Aorta (tissue), 5 donors: ENCODE data around the gene SCN1B. TPM values are rescaled to one million over a fixed set of nuclear protein-coding genes. Genes with fewer than 3 reads are reported as not detected.
A peak's percentile ranks its signal among the peaks of the same experiment; 100 is the strongest.
"Not testable (repeated sequence)": the region's sequence is repeated elsewhere in the genome, so short reads cannot be mapped to it uniquely, and the experiment has no call there.

ENCODE experiments used
- ATAC-seq: fragments of 200-7000 bp; cut with Tn5 transposase; one replicate; pipeline ENCODE4 v1.9.1; 2022; ENCODE audit warnings: moderate library complexity; ENCODE audit not compliant: low FRiP score
- DNase-seq, 2 donors: peaks; one replicate each; pipeline ENCODE4 v3.0.0-alpha.2; 2020
- H3K27ac ChIP-seq, 2 donors: one replicate each; pipeline ENCODE4 v1.5.1; 2013; ENCODE audit warnings: low read length in 2 of 2, mild to moderate bottlenecking in 2 of 2, moderate library complexity in 2 of 2, control low read depth in 1 of 2, inconsistent platforms in 1 of 2, low read depth in 1 of 2
- H3K27me3 ChIP-seq, 2 donors: one replicate each; pipeline ENCODE4 v1.6.1; 2013; ENCODE audit warnings: control low read depth in 1 of 2, low read length in 1 of 2, mild to moderate bottlenecking in 1 of 2, moderate library complexity in 1 of 2; ENCODE audit not compliant: insufficient read depth in 2 of 2, control insufficient read depth in 1 of 2
- H3K36me3 ChIP-seq, 2 donors: one replicate each; pipeline ENCODE4 v1.6.1; 2013; ENCODE audit warnings: control low read depth in 1 of 2, low read length in 1 of 2, mild to moderate bottlenecking in 1 of 2; ENCODE audit not compliant: insufficient read depth in 2 of 2, control insufficient read depth in 1 of 2
- H3K4me1 ChIP-seq, 2 donors: one replicate each; pipeline ENCODE4 v1.6.1; 2013; ENCODE audit warnings: low read length in 2 of 2, control low read depth in 1 of 2, mild to moderate bottlenecking in 1 of 2, moderate library complexity in 1 of 2; ENCODE audit not compliant: insufficient read depth in 2 of 2, control insufficient read depth in 1 of 2
- H3K4me3 ChIP-seq, 2 donors: one replicate each; pipeline ENCODE4 v1.5.1; 2013; ENCODE audit warnings: low read length in 2 of 2, control low read depth in 1 of 2, mild to moderate bottlenecking in 1 of 2
- H3K9me3 ChIP-seq: one replicate; pipeline ENCODE4 v1.6.1; 2013; ENCODE audit warnings: mild to moderate bottlenecking, low read length; ENCODE audit not compliant: control insufficient read depth
- WGBS, 2 donors: extraction: QIAGEN DNeasy Blood & Tissue Kit; methylation state at CpG; one replicate each; pipeline ENCODE4 v1.1.7; 2013; 5-methylcytosine and 5-hydroxymethylcytosine counted together
- intact Hi-C, 2 donors: fragments of 100-400 bp; cut with DNase I; formaldehyde crosslinking; loops; one replicate each; pipeline versions ENCODE4 v1.14.2 to v1.15.0; 2022
- polyA plus RNA-seq, 2 donors: library from polyadenylated mRNA; stranded (reverse); fragments of 200-250 nt; gene quantifications; one replicate each; pipeline ENCODE4 v1.2.3, GENCODE V29; 2013
- total RNA-seq, 2 donors: library from RNA; stranded (reverse); fragmentation: NEBNext Ultra II Directional; extraction: Animal tissue kit (Norgen Biotek cat#: 25700); gene quantifications; one replicate each; pipeline ENCODE4 v1.2.1, GENCODE V29; 2021
- donor health status: healthy with polysubstance abuse.
- donor health status: Bipolar disorder and iron deficiency.
- donor health status: DM: no; HTN: no; CAD: no.
- donor health status: DM: no; HTN: no; CAD: no.
- donor health status: DM: yes; HTN: yes; CAD: no.

SCN1B gene
- total and polyA plus RNA-seq, 4 donors, result 9.9 to 21.4 (median 13.6) TPM

DNA sequence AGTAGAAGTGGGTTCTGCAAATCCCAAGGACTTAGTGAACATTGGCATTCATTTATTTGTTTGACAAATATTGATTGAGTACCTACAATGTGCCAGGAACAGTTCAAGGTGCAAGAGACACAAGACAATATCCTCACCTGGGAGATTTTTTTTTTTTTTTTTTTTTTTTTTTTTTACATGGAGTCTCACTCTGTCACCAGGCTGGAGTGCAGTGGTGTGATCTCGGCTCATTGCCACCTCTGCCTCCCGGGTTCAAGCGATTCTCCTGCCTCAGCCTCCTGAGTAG lies 1.7 kb upstream of the SCN1B start:
- ATAC-seq, intact Hi-C loops, H3K36me3 ChIP-seq, DNase-seq, H3K27ac ChIP-seq, H3K9me3 ChIP-seq, H3K4me1 ChIP-seq, H3K27me3 ChIP-seq, H3K4me3 ChIP-seq: not testable (repeated sequence)
- WGBS, 2 donors, result 78 to 93% methylated on average over 3 of the region's 3 CpGs

DNA sequence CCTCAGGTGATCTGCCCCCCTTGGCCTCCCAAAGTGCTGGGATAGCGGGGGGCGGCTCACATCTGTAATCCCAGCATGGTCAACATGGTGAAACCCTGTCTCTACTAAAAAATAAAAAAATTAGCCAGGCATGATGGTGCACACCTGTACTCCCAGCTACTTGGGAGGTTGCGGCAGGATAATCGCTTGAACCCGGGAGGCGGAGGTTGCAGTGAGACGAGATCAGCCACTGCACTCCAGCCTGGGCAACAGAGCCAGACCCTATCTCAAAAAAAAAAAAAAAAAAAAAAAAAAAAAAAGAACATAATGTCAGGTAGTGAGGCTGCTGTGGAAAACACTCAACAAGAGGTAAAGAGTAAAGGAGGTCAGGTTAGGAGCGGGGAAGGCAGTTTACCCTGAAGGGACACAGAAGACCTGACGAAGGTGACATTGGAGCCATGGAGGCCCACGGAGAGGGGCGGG lies 964 bp upstream of the SCN1B start:
- H3K4me1 ChIP-seq, ATAC-seq, H3K36me3 ChIP-seq, intact Hi-C loops, H3K27me3 ChIP-seq, DNase-seq, H3K4me3 ChIP-seq, H3K27ac ChIP-seq, H3K9me3 ChIP-seq: not testable (repeated sequence)
- 76 to 77% methylated on average over 11 of the region's 11 CpGs for WGBS, 2 donors

DNA sequence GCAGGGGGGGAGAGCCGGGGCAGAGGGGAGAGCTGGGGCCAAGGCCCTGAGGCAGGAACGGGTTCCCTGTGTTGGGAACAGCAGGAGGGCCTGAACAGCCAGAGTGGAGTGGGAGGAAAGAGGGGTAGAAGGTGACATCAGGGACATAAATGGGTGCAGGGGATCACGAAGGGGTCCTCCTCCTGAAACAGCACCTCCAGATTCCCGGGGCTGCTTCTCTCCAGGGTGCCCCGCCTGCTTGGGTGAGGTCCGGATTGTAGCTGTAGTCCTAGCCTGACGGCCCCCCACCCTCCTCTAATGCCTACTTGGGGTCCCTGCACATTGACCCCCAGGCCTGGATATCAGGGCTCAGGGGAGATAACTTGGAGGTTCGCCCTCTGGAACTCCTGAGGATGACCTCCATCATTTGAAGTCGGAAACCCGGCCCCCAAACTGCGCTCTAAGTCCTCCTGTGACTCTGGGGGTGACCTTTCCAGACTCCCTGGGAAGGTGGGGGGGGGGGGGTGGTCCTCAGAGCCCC lies 473 bp upstream of the SCN1B start:
- Histone ChIP-seq H3K27me3 (no peaks in the 10 kb centered on the region), H3K36me3 (no peaks in the 10 kb centered on the region), H3K9me3 (no peaks in the 10 kb centered on the region), H3K4me3 (peak overlapping the region in 1 of 2 donors; percentile 87), H3K4me1 (no peaks in the 10 kb centered on the region), H3K27ac (no peak overlapping the region)
- DNase-seq (peak in 1 of 2 donors; percentile 67), ATAC-seq (no peak)
- 21 to 22% methylated on average over 11 of the region's 11 CpGs for WGBS, 2 donors
- intact Hi-C loops, result no loop called here

DNA sequence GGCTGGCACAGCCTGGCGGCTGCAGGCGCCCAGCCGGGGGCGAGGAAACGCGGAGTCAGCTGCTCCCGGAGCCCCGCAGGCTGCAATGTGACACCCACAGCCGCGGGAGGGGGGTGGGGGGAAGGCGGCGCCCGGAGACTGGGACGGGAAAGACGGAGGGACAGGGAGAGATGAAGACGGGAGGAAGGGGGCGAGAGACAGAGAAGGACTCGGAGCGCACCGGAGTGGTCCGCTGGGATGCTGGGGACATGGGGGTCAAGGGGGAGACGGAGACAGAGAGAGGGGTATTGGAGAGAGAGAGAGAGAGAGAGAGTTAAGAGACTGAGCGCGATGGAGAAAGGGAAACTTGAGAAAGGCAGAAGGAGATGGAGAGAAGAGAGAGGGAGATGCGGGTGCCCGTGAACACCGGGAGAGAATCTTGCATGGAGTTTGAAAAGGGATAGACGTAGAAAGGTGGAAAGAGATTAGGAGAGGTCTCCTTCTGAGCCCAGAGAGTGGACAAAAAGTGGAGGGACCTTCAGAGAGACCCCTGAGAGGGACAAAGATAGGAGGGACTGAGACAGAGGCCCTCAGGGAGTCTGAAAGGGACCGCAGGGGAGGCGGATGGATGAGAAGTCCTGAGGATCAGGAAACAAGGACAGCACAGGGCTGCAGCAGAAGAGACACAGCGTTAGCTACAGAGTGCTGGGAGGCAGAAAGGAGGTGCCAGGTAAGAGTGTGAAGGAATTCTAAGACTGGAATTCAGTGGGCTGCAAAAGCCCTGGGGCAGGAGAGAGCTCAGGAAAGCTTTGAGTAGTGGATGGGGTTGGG lies 1.0 kb downstream of the SCN1B start:
- DNase-seq (no peak), ATAC-seq (peak; percentile 33)
- H3K4me1 ChIP-seq, result no peaks in the 10 kb centered on the region
- H3K36me3 ChIP-seq, result no peaks in the 10 kb centered on the region
- intact Hi-C loops, result no loop called here
- peak overlapping the region; percentile 71 to 87 for H3K4me3 ChIP-seq
- H3K27me3 ChIP-seq, result no peaks in the 10 kb centered on the region
- H3K27ac ChIP-seq, result no peak overlapping the region
- WGBS, 2 donors, result 6 to 7% methylated on average over 31 of the region's 31 CpGs
- H3K9me3 ChIP-seq, result no peaks in the 10 kb centered on the region

DNA sequence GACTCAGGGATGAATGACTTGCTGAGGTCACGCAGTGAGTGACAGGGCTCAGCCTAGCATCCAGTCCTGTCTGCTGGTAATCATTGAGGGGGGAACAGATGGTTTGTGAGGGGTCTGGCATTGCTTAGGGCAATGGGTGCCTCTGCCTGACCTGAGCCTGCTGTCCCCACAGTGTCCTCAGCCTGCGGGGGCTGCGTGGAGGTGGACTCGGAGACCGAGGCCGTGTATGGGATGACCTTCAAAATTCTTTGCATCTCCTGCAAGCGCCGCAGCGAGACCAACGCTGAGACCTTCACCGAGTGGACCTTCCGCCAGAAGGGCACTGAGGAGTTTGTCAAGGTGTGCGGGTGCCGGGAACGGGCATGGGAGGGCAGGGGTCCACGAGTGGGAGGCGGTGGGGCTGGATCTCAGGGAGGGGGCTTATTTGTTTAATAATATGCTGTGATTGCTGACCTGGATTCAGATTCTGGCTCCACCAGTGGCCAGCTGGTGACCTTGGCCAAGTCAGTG lies 2.1 kb downstream of the SCN1B start:
- H3K4me3 ChIP-seq, result no peak overlapping the region
- H3K27ac ChIP-seq, result no peak overlapping the region
- no peaks in the 10 kb centered on the region for H3K36me3 ChIP-seq
- H3K27me3 ChIP-seq, result no peaks in the 10 kb centered on the region
- no peak for ATAC-seq
- WGBS, 2 donors, result 97% methylated on average over 17 of the region's 17 CpGs
- H3K4me1 ChIP-seq, result no peaks in the 10 kb centered on the region
- H3K9me3 ChIP-seq, result no peaks in the 10 kb centered on the region
- no peak for DNase-seq
- intact Hi-C loops, result no loop called here

DNA sequence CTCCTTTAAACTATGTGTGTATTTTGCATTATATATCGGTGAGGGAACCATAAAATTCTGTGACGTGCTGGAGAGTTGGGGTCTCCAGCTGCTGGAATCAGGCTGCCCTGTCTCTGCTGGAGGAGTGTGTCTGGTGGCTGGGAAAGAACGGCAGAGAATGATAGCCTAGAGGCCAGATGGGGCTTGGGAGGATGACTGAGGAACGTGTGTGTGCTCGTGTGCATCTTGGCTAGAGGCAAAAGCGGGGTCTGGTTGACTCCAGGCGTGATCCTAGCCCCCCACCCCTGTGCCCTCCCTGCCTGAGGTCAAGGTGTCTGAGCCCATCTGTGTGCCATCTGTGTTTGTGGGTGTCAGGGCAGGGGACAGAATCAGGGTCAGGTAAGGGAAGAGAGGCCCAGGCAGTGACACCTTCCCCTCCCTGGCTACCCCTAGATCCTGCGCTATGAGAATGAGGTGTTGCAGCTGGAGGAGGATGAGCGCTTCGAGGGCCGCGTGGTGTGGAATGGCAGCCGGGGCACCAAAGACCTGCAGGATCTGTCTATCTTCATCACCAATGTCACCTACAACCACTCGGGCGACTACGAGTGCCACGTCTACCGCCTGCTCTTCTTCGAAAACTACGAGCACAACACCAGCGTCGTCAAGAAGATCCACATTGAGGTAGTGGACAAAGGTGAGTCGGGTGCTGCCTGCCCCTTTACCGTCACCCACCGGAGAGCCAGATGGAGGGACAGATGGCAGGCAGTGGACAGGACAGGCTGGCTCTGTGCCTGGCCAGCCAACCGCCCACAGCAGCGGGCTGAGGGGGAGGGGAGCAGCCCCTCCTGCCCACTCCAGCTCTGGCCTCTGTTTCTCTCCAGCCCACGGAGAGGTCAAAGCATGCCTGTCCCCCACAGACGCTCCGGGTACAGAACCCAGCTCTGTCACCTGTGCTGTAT lies 3.1 kb downstream of the SCN1B start:
- 94% methylated on average over 28 to 30 of the region's 30 CpGs for WGBS, 2 donors
- intact Hi-C loops, result no loop called here
- H3K27ac ChIP-seq, result no peak overlapping the region
- no peak overlapping the region for H3K4me3 ChIP-seq
- H3K4me1 ChIP-seq, result no peaks in the 10 kb centered on the region
- no peak for ATAC-seq
- no peaks in the 10 kb centered on the region for H3K27me3 ChIP-seq
- no peak for DNase-seq
- H3K36me3 ChIP-seq, result no peaks in the 10 kb centered on the region
- H3K9me3 ChIP-seq, result no peaks in the 10 kb centered on the region

DNA sequence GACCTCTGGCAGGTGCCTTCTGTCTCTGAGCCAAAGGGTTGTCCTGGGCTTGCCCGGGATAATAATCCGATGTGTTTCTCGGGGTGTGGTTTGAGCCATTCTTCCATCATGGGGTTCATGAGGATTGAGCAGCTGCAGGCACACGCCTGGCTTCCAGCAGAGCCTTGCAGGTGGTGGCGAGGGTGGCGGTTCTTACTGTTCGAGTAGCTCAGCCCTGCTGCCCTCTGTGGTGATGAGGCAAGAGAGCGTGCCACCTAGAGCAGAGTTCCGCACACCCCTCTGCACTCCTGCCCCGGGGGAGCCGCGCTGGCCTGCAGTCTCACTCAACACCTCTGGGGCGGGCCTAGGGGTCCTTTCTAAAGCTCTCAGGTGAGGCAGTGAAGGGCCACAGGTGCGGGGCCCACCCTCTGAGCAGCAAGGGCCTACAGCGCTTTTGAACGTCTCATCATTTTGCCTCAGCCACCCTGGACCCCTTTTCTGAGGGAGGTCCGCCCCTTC lies 3.8 kb downstream of the SCN1B start:
- Histone ChIP-seq H3K36me3 (no peaks in the 10 kb centered on the region), H3K4me1 (no peaks in the 10 kb centered on the region), H3K27me3 (no peaks in the 10 kb centered on the region), H3K27ac (no peak overlapping the region), H3K9me3 (no peaks in the 10 kb centered on the region), H3K4me3 (no peak overlapping the region)
- intact Hi-C loops, result no loop called here
- DNase-seq (no peak), ATAC-seq (no peak)
- WGBS, 2 donors, result 96 to 97% methylated on average over 17 of the region's 17 CpGs

DNA sequence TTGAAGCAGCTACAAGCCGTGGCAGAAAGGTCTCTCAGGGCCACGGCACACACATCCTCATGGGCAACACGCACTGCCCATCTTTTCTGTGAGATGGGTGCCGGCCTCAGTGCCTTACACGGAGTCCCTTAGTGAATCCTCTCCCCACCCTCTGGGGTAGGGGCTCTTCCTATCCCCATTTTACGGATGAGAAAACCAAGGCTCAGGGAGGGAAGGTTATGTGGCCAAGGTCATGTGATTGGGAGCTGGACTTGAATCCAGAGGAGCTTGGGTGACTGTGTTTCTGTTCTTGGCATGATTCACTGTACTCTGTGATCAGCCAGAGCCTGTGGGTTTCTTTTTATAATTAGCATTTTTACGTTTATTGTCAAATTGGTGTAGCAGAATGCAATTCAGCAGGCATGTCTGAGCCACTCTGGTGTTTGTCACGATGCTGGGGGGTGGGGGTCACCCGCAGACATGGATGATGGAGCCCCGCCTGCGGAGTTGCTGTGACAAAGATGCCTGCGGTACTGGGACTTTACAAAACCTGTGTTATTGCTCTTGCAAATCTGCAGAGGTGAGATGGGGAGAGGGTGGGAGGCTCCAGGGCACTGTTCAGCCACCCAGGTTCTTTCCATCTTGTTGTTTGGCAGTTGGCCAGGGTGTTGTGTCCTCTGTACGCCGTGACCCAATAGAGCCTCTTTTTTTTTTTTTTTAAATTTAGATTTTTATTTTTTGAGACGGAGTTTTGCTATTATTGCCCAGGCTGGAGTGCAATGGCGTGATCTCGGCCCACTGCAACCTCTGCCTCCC lies 4.5 kb downstream of the SCN1B start:
- H3K4me3 ChIP-seq, result no peak overlapping the region
- no peak overlapping the region for H3K27ac ChIP-seq
- no peak for ATAC-seq
- H3K36me3 ChIP-seq, result no peaks in the 10 kb centered on the region
- intact Hi-C loops, result no loop called here
- H3K9me3 ChIP-seq, result no peaks in the 10 kb centered on the region
- no peaks in the 10 kb centered on the region for H3K4me1 ChIP-seq
- no peak for DNase-seq
- no peaks in the 10 kb centered on the region for H3K27me3 ChIP-seq
- 90 to 92% methylated on average over 17 of the region's 17 CpGs for WGBS, 2 donors
